Measurements from ENCODE around the gene USP43. TPM values are rescaled to one million over a fixed set of nuclear protein-coding genes. Genes with fewer than 3 reads are reported as not detected.

USP43 gene
- total and polyA plus RNA-seq, 4 donors = 2.9 to 9.8 (median 4.3) TPM

DNA sequence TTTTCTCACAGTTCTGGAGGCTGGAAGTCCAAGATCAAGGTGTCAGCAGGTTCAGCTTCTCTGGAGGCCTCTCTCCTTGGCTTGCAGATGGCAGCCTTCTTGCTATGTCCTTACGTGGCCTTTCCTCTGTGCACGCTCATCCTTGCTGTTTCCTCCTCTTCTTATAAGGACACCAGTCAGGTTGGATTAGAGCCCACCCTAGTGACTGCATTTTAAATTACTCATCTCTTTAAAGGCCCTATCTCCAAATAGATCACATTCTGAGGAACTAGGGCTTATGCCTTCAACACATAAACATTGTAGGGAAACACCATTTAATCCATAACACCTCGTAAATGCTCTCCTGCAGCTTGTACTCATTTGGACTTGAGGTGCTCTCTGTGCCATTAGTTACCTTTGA, 109.8 kb downstream of the USP43 start:
- ATAC-seq (ENCODE audit: insufficient read depth, low FRiP score) (no peak), DNase-seq (no peak)
- TF ChIP-seq, protein P1, sequence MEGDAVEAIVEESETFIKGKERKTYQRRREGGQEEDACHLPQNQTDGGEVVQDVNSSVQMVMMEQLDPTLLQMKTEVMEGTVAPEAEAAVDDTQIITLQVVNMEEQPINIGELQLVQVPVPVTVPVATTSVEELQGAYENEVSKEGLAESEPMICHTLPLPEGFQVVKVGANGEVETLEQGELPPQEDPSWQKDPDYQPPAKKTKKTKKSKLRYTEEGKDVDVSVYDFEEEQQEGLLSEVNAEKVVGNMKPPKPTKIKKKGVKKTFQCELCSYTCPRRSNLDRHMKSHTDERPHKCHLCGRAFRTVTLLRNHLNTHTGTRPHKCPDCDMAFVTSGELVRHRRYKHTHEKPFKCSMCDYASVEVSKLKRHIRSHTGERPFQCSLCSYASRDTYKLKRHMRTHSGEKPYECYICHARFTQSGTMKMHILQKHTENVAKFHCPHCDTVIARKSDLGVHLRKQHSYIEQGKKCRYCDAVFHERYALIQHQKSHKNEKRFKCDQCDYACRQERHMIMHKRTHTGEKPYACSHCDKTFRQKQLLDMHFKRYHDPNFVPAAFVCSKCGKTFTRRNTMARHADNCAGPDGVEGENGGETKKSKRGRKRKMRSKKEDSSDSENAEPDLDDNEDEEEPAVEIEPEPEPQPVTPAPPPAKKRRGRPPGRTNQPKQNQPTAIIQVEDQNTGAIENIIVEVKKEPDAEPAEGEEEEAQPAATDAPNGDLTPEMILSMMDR (IDR thresholded peaks at IDR 0.05; ENCODE audit: control extremely low read depth, extremely low read depth) = no peak
- H3K27me3 ChIP-seq (ENCODE audit: control insufficient read depth in 3 of 3, insufficient read depth in 3 of 3, low read length in 2 of 3) = peaks cover 0 to 3% (median 0%) of the 10 kb centered on the region in 3 donors
- no peaks in the 10 kb centered on the region for H3K36me3 ChIP-seq (ENCODE audit: control insufficient read depth in 4 of 4, insufficient read depth in 4 of 4, low read length in 4 of 4)
- no peak overlapping the region for H3K9ac ChIP-seq (ENCODE audit: insufficient read depth in 1 of 2, low read length in 2 of 2)
- 69 to 79% methylated on average over 3 of the region's 3 CpGs for WGBS, 2 donors
- H3K9me3 ChIP-seq (ENCODE audit: control insufficient read depth in 4 of 4, insufficient read depth in 3 of 4, low read length in 3 of 4) = peaks cover 0 to 3% (median 0%) of the 10 kb centered on the region in 4 donors
- H3K4me1 ChIP-seq (ENCODE audit: control insufficient read depth in 5 of 5, insufficient read depth in 5 of 5, low read length in 5 of 5) = no peaks in the 10 kb centered on the region
- no peak overlapping the region for H3K27ac ChIP-seq (ENCODE audit: low read depth in 1 of 2, low read length in 1 of 2)
- H3K4me3 ChIP-seq = no peak overlapping the region

DNA sequence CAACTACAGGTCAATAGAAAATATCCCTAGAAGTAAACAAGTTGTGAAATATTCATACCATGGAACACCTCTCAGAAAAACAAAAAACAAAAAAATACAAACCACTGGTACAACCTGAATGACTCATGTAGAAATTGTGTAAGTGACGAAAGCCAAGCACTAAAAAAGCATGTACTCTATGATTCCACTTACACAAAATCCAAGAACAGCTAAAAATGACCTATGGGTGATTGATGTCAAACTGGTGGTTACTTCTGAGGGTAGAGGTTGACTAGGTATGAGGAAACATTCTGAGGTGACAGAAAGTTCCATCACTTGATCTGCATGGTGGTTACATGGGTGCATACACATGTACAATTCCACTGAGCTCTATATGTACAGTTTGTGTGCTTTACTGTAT, 114.9 kb downstream of the USP43 start:
- Histone ChIP-seq H3K27ac (ENCODE audit: low read depth in 1 of 2, low read length in 1 of 2) (no peak overlapping the region), H3K9ac (ENCODE audit: insufficient read depth in 1 of 2, low read length in 2 of 2) (no peak overlapping the region), H3K4me3 (no peak overlapping the region), H3K36me3 (ENCODE audit: control insufficient read depth in 4 of 4, insufficient read depth in 4 of 4, low read length in 4 of 4) (no peaks in the 10 kb centered on the region), H3K9me3 (ENCODE audit: control insufficient read depth in 4 of 4, insufficient read depth in 3 of 4, low read length in 3 of 4) (no peaks in the 10 kb centered on the region), H3K27me3 (ENCODE audit: control insufficient read depth in 3 of 3, insufficient read depth in 3 of 3, low read length in 2 of 3) (peaks cover 0 to 6% (median 2%) of the 10 kb centered on the region in 3 donors), H3K4me1 (ENCODE audit: control insufficient read depth in 5 of 5, insufficient read depth in 5 of 5, low read length in 5 of 5) (no peaks in the 10 kb centered on the region)
- WGBS, 2 donors = 79 to 83% methylated on average over 1 of the region's 1 CpG
- no peak for ATAC-seq (ENCODE audit: insufficient read depth, low FRiP score)
- no peak for DNase-seq
- TF ChIP-seq, protein P1 (IDR thresholded peaks at IDR 0.05; ENCODE audit: control extremely low read depth, extremely low read depth) = no peak

DNA sequence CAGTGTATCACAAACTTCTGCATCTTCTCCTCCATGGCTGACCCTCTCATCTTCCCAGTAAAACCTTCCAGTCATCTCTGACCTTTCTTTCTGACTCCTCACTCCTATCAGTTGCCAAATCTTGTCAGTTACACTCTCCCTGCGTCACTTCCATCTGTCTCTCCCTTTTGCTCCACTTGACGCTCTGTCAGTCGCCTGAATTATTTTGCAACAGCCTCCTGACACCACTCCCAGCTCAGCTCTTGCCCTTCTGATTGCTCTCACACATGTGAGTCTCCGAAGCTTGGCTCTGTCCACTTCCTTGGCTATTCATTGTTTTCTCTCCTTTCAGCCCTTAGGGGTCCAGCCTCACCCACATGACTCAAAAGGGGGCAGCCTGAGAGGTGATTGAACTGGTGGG, 118.3 kb downstream of the USP43 start:
- Histone ChIP-seq H3K27me3 (ENCODE audit: control insufficient read depth in 3 of 3, insufficient read depth in 3 of 3, low read length in 2 of 3) (peaks cover 2 to 11% (median 2%) of the 10 kb centered on the region in 3 donors), H3K36me3 (ENCODE audit: control insufficient read depth in 4 of 4, insufficient read depth in 4 of 4, low read length in 4 of 4) (no peaks in the 10 kb centered on the region), H3K4me1 (ENCODE audit: control insufficient read depth in 5 of 5, insufficient read depth in 5 of 5, low read length in 5 of 5) (no peaks in the 10 kb centered on the region), H3K9me3 (ENCODE audit: control insufficient read depth in 4 of 4, insufficient read depth in 3 of 4, low read length in 3 of 4) (no peaks in the 10 kb centered on the region), H3K4me3 (no peak overlapping the region), H3K27ac (ENCODE audit: low read depth in 1 of 2, low read length in 1 of 2) (no peak overlapping the region), H3K9ac (ENCODE audit: insufficient read depth in 1 of 2, low read length in 2 of 2) (no peak overlapping the region)
- ATAC-seq (ENCODE audit: insufficient read depth, low FRiP score) = no peak
- WGBS, 2 donors = 21 to 38% methylated on average over 4 of the region's 4 CpGs
- TF ChIP-seq, protein P1 (IDR thresholded peaks at IDR 0.05; ENCODE audit: control extremely low read depth, extremely low read depth) = no peak
- DNase-seq = no peak

DNA sequence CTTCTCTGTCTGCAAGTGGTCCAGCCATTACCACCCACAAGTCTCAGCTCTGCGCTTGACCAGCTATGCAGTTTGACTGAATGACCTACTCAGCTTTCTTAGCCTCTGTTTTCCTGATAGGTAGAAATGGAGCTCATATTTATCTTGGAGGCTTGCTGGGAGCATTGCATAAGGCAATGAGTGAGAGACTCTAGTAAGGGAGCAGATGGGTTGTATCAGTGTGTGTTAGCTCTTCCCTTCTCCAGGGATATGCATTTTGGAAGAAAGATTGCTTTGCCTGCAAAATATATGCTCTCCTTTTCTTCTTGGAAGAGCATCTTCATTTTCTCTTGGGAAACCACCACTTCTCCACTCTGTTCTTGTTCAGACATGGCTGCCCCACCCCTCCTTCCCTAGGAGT, 120.0 kb downstream of the USP43 start:
- Histone ChIP-seq H3K9me3 (ENCODE audit: control insufficient read depth in 4 of 4, insufficient read depth in 3 of 4, low read length in 3 of 4) (no peaks in the 10 kb centered on the region), H3K27ac (ENCODE audit: low read depth in 1 of 2, low read length in 1 of 2) (no peak overlapping the region), H3K27me3 (ENCODE audit: control insufficient read depth in 3 of 3, insufficient read depth in 3 of 3, low read length in 2 of 3) (peaks cover 2 to 11% (median 2%) of the 10 kb centered on the region in 3 donors), H3K4me3 (no peak overlapping the region), H3K9ac (ENCODE audit: insufficient read depth in 1 of 2, low read length in 2 of 2) (no peak overlapping the region), H3K4me1 (ENCODE audit: control insufficient read depth in 5 of 5, insufficient read depth in 5 of 5, low read length in 5 of 5) (no peaks in the 10 kb centered on the region), H3K36me3 (ENCODE audit: control insufficient read depth in 4 of 4, insufficient read depth in 4 of 4, low read length in 4 of 4) (no peaks in the 10 kb centered on the region)
- 93 to 100% methylated on average over 1 of the region's 1 CpG for WGBS, 2 donors
- DNase-seq (no peak), ATAC-seq (ENCODE audit: insufficient read depth, low FRiP score) (no peak)
- TF ChIP-seq, protein P1 (IDR thresholded peaks at IDR 0.05; ENCODE audit: control extremely low read depth, extremely low read depth) = no peak

All from lung (tissue), 12 donors.